ENCODE data around the gene TRAPPC10.
A peak's percentile ranks its signal among the peaks of the same experiment; 100 is the strongest.

Gene TRAPPC10

GRCh38 chr21:44011579-44012473, at the start of gene TRAPPC10:
TRAPPC10 (plus strand) TSS chr21:44012309; CDS start chr21:44012494, 185 bp downstream.
- peak; percentile 88 for DNase-seq

DNA sequence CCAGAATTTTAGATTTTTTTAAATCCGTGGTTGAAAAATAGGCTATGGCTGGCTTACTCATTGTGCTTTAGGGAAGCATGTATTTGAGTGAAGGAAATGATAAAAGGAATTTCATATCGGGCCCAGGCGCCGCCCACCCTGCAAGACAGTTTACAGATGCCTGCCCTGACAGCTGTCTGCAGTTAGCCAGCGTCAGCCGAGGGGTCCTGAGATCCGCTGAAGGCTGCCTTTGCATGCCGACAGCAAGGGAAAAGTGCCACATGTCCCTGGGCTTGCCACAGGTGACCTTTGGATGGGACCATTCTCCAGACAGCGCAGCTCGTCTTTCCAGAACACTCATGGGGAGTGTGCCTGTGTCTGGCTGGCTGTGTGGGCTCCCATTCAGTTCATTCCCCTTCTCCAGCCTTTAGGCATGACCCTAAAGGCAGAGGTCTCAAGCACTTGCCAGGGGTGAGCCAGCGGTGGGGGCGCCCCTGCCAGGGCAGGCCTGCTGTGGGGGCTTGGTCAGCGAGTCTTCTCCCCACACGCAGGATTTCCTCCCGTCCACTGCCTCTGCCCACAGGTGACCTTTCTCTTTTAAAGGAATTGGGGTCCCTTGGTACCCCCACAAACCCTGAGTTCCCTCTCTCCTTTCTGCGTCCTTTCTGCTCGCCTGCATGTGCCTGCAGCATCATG, 46.1 kb upstream of the TRAPPC10 start:
- no peak for DNase-seq

- no peak for DNase-seq
Observed at GRCh38 chr21:43966946-43967512, 45.1 kb upstream of the TRAPPC10 start.

- DNase-seq = no peak
Observed at GRCh38 chr21:43967981-43968380, 44.1 kb upstream of the TRAPPC10 start.

DNA sequence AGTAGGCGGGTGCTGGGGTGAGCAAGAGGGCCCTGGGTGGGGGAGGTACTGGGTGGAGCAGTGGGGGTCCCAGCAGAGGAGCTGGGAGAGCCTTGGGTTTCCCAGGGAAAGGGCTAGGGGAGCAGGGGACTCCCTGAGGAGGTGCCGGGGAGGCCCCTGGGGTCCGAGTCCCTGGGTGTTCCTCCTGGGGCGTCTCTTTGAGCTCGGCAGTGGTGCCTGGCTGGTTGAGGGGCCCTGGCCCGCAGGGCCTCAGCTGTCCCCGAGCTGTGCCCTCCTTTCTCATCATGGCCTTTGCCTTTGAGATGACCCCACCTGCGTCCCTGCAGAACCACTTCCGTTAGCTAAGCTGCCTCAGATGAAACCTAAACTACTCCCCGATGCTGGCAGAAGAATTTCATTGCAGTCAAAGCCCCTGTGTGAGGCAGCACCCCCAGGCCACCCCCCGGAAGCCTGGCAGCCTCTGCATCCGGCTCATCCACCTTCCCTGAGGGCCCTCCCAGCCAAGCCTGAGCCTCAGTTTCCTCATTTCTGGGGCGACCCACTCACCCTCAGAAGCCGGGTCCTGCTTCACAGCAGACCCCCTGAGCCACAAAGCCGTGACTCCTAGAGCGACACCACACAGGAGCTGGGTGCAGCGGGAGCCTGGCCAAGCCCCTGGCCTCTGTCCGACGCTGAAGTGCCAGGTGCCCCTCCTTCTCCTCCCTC, 43.5 kb upstream of the TRAPPC10 start:
- no peak for DNase-seq

- DNase-seq = no peak
Observed at GRCh38 chr21:43969115-43969444, 43.0 kb upstream of the TRAPPC10 start.

GRCh38 chr21:43970551-43970950, 41.6 kb upstream of the TRAPPC10 start:
- no peak for DNase-seq

- DNase-seq = no peak
Observed at GRCh38 chr21:43971201-43971991, 40.7 kb upstream of the TRAPPC10 start.

DNA sequence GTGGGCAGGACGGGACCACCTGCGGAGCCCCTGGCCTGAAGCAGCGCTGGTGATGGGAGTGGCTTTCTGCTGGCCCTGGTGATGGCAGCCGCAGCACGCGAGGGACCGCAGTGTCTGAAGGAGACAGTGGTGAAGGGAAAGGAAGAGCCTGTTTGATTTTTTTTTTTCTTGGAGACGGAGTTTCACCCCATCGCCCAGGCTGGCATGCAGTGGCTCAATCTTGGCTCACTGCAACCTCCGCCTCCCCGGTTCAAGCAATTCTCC, 40.2 kb upstream of the TRAPPC10 start:
- no peak for DNase-seq

DNA sequence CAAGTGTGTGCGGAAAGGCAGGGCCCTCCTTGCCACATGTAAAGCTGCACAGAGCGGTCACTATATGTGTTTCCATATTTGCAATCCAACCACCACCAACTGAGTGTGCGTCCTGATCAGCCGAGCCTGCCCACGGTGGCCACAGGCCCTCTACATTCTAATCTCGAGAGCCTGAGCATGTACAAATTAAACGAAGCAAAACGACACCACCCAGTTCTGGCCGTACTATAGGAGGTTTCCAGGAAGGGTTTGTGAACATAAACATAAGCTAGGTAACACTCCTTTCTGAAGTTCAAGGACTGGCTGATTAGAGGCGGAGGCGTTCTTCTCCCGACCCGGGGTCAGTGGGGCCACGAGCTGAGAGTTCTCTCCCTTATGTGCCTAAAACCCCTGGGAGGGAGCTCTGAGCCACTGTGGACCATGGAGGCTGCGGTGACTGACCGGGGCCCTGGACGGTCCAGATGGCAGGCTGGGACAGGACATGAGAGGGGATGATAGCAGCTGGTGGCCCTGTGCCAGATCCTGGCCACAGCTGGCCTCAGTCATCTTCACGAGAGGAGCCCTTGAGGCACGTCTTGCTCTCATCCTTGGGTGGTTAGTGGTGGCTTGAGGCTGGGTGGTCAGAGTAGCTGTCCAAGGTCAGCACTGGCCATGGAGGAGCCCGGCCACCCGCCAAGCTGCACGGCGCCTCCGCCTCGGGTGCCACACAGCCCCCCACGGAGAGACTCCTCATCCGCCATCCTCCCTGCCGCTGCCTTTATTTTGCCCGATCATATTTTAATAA, 39.1 kb upstream of the TRAPPC10 start:
- DNase-seq = no peak

GRCh38 chr21:43973634-43973955, 38.5 kb upstream of the TRAPPC10 start:
- no peak for DNase-seq

DNA sequence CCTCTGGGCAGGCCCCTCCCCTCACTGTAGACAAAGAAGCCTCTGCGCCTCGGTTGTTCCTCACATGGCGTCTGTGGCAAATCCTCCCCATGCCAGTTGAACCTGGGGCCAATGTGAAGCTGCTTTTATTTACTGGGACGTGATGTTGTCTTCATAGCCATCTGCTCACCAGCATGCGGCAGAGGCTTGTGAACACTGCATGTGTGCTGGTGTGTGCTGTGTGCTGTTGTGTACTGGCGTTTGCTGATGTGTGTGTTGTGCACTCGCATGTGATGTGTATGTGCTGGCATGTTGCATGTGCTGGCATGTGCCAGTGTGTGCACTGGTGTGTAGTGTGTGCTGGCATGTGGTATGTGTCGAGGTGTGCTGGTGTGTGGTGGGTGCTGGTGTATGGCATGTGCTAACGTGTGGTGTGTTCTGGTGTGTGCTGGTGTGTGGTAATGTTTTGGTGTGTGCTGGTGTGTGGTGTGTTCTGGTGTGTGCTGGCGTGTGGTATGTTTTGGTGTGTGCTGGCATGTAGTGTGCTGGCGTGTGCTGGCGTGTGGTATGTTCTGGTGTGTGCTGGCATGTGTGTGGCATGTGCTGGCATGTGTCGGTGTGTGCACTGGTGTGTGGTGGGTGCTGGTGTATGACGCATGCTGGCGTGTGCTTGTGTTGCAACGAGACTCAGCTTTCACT, 37.2 kb upstream of the TRAPPC10 start:
- DNase-seq = no peak

DNA sequence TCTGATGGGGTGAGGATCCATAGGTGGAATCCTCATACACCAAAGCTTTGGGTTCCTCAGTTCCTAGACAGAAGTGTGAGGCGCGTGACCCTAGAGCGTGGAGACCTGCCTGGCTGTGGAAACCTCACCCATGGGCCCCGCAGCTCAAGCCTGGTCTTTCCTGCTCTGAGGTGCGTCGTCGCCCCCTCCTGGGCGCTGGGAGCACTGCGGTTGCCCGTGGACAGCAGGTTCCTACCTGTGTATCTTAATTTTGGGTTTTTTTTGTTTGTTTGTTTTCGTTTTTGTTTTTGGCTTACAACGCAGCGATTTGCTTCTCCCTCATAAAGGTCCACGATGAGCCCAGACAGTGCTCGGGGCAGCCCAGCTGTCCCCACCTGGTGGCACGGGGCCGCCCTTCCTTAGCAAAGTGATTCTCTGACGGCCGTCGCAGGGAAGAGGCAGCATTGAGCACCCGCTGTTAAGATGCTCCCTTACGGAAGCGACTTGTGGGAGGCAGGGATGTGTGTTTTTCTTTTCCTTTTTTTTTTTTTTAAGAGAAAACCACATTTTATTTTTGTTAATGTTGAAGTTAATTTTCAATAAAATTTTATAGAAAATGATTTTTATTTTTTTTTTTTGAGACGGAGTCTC, 36.5 kb upstream of the TRAPPC10 start:
- DNase-seq = peak; percentile 69

DNA sequence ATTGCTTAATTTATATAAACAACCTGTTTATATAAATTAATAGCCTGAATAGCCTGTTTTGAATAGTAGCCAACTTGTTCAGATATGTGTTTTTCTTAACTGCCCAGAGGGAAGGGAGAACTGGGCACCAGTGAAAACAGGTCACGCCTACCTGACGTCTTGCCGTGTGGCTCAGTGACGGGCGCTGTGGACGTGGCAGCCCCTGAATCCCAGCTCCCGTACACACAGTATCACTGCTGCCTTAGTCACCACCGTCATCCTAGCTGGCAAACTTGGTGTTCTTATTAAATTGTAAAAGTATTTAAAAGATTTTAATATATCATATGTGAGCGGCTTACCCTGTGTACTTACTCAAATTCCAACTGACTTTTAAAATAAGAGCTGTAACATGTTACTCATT, 35.4 kb upstream of the TRAPPC10 start:
- DNase-seq = no peak

GRCh38 chr21:43978060-43978459, 34.0 kb upstream of the TRAPPC10 start:
- DNase-seq = no peak

- DNase-seq = no peak
Observed at GRCh38 chr21:43979654-43980053, 32.5 kb upstream of the TRAPPC10 start.

DNA sequence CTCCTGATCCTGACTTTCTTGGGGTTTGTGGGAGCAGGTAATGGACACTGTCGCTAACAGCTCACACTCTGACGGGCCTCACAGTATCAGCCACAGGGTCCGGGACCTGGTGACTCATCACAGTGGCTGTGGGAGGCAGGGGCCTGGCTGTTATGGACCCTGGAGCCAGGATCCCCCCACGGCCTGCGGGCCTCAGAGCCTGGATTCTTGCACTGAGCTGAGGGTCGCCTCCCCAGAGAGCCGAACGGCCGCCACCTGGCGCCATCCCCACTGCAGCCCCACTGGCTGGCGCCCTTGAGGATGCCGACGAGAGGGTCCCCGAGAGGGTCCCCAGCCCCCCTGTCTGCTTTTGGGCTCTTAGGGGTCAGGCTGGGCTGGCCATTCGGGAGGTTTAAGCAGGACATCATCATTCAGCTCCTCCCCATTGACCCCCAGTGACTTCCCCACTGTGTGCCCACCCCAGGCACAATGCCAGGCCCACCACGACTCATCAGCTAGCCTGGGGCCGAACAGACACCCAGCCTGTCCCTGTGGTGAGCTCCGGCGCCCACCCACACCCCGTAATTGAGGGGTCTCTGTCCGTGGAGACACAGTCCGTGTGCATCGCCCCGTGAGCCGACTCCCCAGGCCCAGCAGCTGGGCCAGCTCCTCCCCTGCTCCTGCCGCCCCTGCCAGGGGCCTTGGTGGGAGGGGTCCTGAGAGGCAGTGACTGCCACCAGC, 30.8 kb upstream of the TRAPPC10 start:
- DNase-seq = no peak

GRCh38 chr21:43981871-43982210, 30.3 kb upstream of the TRAPPC10 start:
- DNase-seq = no peak

DNA sequence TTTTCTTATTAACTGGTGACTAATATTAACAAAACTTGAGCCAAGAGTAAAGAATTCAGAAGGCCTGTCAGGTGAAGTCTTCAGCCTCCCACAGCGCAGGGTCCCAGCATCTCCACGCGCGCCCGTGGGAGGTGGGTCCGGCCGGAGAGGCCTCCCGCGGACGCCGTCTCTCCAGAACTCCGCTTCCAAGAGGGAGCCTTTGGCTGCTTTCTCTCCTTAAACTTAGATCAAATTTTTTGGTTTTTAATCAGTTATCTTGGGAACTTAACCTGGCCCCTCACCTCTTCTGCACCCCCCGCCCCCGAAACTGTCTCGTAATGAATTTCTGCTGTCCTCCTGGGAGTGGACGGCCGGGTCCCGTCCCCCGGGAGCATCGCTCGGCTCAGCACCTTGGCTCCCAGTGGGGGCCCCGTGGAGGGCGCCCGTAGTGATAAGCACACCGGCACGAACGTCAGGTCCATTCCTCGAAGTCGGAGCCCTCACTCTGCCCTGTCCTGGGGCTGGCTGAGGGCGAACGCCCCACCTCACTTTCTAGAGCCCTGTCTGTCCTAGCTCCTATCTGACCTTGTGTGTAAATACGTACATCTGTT, 29.5 kb upstream of the TRAPPC10 start:
- DNase-seq = no peak

DNA sequence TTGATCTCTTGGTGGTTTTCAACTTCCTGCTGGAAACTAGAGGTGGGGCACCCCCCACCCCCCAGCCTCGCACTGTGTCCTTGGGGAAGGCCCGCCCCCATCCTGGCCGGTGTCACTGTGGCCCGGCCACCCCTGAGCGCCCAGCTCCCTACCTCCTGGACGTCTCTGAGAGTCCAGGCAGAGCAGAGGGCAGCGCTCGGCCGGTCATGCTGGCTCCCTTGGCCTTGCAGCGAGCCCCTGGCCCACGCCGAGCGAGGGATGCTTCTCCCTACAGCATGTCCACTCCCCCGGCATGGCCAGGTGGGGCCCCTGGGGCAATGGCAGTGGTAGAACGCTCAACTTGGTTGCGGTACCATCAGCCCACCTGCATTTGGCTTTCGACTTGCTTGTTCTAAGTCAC, 28.7 kb upstream of the TRAPPC10 start:
- DNase-seq = no peak

All from left hindlimb (tissue), 1 donor.